AG08396 (cell line): Measurements from ENCODE around the gene TMEM184A.
A peak's percentile ranks its signal among the peaks of the same experiment; 100 is the strongest.
"Not testable (repeated sequence)": the region's sequence is repeated elsewhere in the genome, so short reads cannot be mapped to it uniquely, and the experiment has no call there.

Experiments
- DNase-seq: peaks from one replicate; pipeline ENCODE4 v3.0.0; 2012; ENCODE audit warnings: low spot score, mixed read lengths

The TMEM184A gene

GRCh38 chr7:1523208-1523607 lies 32.8 kb downstream of the TMEM184A start:
- no peak for DNase-seq

DNA sequence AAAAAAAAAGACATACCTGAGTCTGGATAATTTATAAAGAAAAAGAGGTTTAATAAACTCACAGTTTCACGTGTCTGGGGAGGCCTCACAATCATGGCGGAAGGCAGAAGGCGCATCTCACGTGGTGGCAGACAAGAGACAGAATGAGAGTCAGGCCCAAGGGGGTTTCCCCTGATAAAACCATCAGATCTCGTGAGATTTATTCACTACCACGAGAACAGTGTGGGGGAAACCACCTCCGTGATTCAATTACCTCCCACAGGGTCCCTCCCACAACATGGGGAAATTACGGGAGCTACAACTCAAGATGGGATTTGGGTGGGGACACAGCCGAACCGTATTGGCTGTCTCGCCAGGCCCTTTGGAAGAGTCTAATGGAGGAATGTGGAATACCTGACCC lies 34.5 kb downstream of the TMEM184A start:
- DNase-seq, result no peak

- DNase-seq, result peak; percentile 63
Measured at GRCh38 chr7:1520539-1521234, 35.3 kb downstream of the TMEM184A start.

GRCh38 chr7:1519322-1519922 lies 36.6 kb downstream of the TMEM184A start:
- not testable (repeated sequence) for DNase-seq

DNA sequence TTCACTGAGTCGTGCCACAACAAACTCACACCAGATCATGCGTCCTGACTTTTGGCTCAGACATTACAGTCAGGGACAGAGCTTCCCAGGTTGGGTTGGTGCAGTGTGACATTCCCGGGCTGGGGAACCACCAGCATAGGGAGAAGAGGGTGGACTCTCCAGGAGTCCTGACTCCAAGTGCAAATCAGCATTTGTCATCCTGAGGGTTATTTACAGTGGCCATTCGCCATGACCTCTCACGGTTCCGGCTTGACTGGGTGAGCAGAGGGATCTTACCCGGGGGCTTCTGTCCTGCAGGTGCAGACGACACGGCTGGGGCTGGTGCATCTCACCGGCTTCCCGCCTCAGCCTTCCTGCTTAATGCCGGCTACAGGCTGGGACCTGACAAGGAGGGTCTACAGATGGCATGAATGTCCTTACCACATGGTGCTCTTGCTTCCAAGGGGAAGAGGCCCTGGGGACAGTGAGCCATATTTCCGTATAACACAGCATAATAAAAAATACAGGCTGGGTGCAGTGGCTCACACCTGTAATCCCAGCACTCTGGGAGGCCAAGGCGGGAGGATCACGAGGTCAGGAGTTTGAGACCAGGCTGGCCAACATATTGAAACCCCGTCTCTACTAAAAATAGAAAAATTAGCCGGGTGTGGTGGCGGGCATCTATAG lies 39.3 kb downstream of the TMEM184A start:
- DNase-seq, result no peak

DNA sequence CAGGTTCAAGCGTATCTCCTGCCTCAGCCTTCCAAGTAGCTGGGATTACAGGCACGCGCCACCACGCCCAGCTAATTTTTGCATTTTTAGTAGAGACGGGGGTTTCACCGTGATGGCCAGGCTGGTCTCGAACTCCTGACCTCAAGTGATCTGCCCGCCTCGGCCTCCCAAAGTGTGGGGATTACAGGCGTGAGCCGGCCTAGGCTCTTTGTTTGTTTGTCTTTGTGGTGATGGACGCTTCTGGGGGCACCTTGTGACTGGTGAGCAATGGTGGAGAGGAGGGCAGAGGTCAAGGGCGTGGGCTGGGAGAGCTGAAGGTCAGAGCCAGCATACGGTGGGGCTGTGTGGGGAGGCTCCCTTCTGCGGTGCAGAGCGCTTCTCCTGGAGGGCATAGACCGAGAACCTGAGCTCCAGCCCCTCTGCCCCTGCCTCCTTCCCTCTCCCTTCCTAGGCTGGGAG lies 40.5 kb downstream of the TMEM184A start:
- DNase-seq, result not testable (repeated sequence)

- no peak for DNase-seq
Measured at GRCh38 chr7:1514995-1515401, 41.0 kb downstream of the TMEM184A start.

- DNase-seq, result no peak
Measured at GRCh38 chr7:1514407-1514806, 41.6 kb downstream of the TMEM184A start.

- no peak for DNase-seq
Measured at GRCh38 chr7:1513657-1514095, 42.3 kb downstream of the TMEM184A start.

GRCh38 chr7:1512781-1513656 lies 43.0 kb downstream of the TMEM184A start:
- peak; percentile 80 for DNase-seq

DNA sequence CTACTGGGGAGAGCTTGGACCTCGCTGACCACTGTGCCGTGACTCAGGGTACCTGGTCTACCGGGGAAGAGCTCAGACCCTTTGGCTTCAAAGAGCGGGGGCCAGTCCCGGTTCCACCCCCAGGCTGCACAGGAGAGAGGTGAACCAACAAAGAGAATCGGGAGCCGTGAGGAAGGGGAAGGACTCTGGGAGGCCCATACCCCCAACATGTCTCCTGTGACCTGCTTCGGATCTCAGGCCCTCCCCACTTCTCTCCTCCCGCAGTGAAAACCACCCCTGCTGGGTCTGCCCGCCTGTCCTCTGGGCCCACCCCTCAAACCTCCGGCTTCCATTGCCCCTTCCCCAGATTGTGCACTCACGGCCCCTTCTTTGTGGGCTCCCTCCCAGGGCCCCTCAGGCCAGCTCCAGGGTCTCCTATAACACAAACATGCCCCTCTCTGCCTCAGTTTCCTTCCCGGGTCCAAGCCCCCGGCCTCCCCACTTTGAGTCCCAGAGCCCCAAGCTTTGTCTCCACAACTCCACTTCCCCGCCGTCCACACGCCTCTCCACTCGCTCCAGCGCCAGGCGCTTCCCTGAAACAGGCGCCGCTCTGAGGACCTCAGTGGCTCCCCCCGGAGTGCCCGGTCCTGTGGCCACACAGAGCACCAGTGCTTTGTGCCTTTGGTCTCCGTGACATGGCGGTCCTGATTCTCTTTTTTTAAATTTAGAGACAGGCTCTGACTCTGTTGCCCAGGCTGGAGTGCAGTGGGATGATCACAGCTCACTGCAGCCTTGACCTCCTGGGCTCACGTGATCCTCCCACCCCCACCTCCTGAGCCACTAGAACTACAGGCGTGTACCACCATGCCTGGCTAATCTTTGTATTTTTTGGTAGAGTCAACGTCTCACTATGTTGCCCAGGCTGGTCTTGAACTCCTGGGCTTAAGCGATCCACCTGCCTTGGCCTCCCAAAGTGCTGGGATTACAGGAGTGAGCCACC lies 44.3 kb downstream of the TMEM184A start:
- no peak for DNase-seq

DNA sequence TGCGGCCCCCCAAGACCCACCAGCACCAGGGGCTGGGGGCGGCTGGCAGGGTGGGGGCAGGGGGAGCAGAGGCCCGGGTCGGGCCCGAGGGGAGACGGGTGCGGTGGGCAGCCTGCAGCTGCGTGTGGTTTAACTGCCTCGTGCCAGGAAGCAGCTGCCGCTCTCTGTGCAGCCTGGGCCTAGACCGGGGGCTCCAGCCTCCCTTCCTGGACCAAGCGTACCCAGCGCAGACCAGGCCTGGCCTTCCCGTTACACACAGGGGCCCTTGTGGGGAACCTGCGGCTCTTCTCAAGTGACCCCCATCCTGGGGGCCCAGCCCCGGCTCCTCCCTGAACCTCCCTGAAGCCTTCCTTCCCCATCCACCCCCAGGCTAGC lies 45.2 kb downstream of the TMEM184A start:
- no peak for DNase-seq

DNA sequence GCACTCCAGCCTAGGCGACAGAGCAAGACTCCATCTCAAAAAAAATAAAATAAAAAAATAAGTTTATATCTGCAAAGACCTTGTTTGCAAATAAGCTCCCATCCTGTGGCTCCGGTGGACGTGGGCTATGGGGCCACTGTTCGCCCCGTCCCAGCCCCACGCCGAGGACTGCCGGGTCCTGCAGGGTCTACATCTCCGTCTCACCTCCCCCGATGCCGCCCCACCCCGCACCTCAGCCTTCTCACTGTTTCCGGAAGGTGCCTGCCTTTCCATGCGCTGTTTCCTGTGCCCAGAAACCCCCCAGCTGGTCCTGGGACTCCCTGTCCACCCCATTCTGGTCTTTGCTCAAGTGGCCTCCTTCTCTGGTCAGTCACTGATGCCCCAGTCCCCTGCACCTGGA lies 46.8 kb downstream of the TMEM184A start:
- no peak for DNase-seq

DNA sequence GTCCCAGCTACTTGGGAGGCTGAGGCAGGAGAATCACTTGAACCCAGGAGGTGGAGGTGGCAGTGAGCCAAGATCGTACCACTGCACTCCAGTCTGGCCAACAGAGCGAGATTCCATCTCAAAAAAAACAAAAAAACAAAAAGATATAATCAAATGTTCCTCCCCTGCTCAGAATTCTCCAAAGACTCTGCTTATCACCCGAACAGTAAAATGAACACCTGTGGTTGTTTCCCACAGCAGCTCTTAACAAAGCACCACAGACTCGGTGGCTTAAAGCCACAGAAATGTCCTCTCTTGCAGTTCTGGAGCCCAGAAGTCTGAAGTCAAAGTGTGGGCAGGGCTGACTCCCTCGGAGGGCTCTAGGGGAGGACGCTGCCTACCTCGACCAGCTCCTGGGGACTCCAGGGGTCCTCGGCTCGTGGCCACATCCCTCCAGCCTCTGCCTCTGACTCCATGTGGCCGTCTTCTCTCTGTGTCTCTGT lies 47.7 kb downstream of the TMEM184A start:
- no peak for DNase-seq

GRCh38 chr7:1505731-1506550 lies 50.1 kb downstream of the TMEM184A start:
- no peak for DNase-seq

- DNase-seq, result peak; percentile 98
Measured at GRCh38 chr7:1503816-1504775, 51.9 kb downstream of the TMEM184A start, which contains the start of gene INTS1. Gene INTS1, minus strand, starts transcription at chr7:1504389. Its CDS starts 429 bp downstream, at chr7:1503960.

DNA sequence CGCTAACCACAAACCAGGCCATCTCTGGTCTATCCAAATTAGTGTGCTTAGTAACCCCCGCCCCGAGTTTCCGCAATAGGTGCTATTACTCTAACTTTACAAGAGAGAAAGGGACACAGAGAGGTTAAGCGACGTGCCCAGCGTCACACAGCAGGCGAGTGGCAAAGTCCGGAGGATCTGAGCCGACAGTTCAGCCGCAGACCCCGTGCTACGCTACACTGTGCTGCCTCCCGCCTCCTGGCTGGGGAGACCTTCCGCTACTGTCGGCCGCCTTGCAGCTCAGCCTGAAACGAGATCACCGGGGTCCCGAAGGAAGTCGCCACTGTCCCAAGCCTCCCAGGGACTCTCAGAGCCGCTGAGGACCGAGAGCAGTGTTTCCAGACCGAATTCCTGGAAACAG lies 52.6 kb downstream of the TMEM184A start:
- DNase-seq, result no peak

GRCh38 chr7:1502845-1503244 lies 53.2 kb downstream of the TMEM184A start:
- no peak for DNase-seq
